ELF-1 (cell line): ENCODE data around the gene RABGAP1L.

ENCODE experiments used
- DNase-seq: peaks from one replicate; pipeline ENCODE4 v3.0.0-alpha.2; 2016; ENCODE audit warnings: low read depth, low spot score

The RABGAP1L gene

DNA sequence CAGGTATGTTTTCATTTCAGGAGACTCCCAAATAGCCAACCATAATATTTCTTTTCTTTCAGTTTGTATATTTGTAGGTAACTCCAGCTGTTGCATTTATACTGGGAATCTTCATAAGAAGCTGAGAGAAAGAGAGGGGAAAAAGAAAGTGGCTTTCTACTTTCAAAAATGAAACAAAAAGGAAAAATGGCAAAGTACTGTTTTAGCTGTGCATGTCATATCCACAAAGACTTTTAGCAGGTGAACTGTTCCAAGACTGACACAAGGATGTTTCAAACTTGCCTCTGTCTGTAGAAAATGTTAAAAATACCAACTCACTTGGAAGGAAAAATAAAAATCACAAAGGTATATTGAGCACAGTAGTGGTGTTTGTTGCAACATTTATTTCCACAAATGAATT lies 798.5 kb downstream of the RABGAP1L start:
- DNase-seq: no peak

DNA sequence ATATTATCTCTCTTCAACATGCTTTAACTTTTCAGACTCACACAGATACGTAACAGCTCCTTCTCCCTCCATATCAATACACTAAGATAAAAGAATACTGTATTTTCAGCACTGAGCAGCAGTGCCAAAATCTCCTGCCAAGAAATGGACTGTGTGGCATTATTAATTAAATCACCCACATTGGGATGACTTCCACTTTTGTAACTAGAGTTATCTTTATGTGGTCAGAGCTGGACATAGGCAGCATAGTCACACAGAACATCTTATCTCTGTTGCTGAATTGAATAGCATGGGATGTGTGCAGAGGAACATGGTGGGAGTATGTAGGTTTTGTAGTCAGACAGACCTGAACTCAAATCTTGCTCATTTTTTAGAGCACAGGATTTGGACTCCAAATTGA lies 799.1 kb downstream of the RABGAP1L start:
- no peak for DNase-seq

DNA sequence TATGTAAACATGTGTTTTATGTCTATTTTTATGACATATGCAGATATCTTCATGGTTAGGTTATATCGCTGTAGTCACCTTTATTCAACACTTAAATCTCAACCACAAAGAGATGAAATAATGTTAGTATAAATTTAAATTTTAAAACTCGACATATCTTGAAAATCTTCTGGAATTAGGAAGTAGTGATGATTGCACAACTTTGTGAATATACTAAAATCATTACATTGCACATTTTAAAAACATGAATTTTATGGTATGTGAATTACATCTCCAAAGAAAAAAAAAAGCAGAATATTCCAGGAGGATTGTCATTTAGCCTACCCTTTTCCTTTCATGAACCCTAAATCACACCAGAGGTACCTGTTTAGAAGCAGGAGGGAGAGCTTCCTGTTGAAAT lies 801.0 kb downstream of the RABGAP1L start:
- DNase-seq: no peak

DNA sequence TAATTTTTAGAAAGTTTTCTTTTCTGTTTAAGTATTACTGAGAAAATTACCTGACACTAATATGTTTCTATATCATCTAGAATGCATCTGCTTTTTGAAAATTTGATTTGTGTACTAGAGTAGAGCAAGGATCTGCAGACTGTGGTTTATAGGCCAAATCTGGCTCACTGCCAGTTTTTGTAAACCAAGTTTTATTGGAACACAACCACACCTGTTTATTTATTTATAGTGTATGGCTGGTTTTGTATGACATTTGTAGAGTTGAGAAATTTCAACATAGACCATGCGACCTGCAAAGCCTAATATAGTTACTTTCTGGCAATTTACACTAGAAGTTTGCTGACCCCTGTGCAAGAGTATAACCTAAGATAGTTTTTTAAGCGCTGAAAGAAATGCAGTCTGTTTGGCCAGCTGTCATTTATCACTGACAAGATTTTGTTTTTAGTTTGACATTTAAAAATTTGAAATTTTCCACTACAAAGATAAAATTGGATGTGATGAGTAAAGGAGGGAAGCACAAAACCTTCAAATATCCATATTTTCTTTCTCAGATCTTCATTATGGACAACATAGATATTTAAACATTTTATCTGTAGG lies 804.3 kb downstream of the RABGAP1L start:
- no peak for DNase-seq

DNA sequence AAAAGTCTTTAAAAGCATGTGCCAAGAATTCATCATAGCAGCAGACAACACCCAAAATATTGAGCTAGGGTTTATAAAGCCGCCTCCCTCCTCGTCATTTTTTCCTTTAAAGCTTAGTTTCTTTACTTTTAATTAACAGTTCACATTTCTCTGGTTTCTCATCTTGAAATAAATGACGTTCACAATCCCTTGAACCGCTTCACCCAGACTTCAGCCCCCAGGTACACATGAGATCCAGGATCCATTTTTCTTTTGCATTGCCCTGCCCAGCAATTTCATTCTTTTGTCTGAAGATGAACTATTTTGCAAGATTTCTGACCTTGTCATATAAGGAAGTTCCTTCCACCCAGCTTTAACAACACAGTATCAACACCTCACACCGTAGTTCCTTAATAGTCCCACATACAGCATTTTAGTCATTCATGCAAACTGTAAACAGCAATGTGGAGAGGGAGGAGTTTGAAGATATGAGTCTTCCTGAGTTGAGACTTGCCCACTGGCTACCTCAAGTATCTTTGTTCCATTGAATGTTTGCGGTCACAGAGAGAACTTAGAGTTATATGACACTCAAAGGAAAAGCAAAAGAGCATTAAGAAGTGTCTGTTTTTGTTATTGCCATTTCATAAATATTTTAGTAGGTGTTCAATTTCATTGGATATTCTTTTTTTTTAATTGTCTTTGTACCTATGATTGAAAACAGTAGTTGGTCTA lies 805.1 kb downstream of the RABGAP1L start:
- DNase-seq: no peak

- no peak for DNase-seq
Measured at GRCh38 chr1:174964972-174965361, 805.6 kb downstream of the RABGAP1L start.

DNA sequence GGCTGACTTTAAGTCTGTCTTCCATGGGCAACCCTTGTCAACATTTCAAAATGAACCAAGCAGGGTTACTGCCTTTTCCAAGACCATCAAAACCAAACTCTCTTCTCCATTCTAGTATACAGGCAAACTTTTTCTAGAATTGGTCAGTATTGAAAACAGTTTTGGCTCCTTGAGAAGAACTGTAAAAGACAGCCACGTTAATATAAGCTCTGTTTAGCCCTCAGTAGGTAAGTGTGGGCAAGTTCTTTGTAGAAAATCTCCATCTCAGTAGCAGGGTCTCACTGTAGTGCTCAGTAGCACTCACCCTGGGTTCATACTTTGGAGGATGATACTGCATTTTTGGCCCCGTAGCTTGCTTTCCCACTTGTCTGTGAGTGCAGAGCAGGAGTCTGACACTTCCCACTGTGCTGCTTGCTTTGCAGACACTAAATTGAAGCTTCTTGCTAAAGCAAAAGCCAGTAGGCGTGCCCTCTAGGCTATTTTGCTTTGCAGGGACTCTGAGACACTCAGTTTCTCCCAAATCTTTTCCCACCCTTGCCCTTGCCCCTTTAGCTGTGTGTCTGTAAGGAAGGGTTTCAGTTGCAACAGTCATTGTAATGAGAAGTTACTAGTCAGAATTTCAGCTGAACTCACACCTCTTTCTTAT lies 806.2 kb downstream of the RABGAP1L start:
- peak; percentile 40 for DNase-seq

GRCh38 chr1:174966008-174966572 lies 806.8 kb downstream of the RABGAP1L start:
- no peak for DNase-seq

GRCh38 chr1:174967845-174968705 lies 808.8 kb downstream of the RABGAP1L start:
- DNase-seq: no peak

GRCh38 chr1:174968750-174969244 lies 809.5 kb downstream of the RABGAP1L start:
- DNase-seq: no peak

- DNase-seq: no peak
Measured at GRCh38 chr1:174969977-174970376, 810.7 kb downstream of the RABGAP1L start.

DNA sequence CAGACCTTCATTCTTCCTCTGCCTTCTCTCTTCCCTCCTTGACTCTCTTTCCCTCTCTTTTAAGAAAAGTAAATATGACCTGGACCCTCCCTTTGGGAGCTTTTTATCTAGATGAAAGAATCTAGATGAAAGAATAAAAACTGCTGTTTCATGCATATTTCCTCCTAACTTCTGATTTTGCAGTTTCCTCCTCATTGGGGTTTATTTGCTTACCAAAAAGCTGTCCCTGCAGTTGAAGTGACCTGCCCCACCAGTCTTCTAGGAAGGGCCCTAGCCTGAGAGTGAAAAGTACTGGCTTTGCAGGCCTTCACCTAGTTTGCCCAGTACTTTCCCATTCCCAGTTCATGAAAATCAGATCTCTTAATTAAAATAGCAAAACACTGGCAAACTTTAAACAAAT lies 812.1 kb downstream of the RABGAP1L start:
- no peak for DNase-seq

GRCh38 chr1:174971902-174972301 lies 812.6 kb downstream of the RABGAP1L start:
- DNase-seq: no peak

DNA sequence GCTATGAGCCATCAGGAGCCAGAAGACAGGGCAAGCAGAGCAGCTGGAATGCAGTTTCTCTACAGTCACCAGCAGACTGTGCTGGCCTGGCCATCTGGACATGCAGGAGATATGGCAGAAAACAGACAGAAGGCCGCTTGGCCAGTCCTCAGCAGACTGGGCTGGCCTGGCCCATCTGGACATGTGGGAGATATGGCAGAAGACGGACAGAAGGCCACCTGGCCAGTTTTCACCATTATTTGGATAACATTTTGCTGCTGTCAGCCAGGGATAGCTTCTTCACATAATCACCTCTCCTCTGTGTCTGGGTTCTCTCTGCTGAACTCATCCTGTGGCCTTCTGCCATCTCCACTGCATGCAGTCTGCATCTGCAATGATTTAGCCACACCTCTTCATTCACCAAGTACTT lies 815.4 kb downstream of the RABGAP1L start:
- DNase-seq: no peak

- DNase-seq: no peak
Measured at GRCh38 chr1:174975764-174976163, 816.4 kb downstream of the RABGAP1L start.

DNA sequence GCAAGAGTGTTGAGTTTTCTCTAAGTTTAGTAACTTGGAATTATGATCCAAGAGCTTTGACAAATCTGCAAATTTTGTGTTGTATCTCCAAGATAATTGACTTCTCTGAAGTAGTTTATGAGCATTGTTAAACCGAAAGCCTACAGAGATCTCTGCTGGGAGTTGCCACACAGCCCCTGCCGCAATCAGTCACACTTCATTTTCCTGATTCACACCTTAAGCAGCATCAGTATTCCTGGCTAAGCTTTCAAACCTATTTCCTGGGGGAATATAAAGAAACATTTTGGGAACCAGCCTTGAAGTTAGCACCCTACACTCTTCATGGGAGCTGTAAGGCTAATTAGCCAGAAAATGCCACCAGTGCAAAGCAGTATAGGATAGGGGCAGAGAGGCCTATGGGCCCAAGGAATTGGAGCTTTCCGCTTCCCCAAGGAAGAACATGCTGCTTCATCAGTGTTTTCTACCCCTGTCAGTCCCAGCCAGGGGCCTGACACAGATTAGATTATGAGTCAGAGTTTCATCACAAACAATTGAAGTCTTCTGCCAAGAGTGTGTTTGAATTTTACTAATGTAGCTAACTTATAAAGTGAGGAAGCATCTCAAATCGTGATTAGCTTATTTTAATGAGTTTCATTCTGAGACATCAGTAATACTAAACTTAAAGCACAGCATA lies 817.3 kb downstream of the RABGAP1L start:
- no peak for DNase-seq

- DNase-seq: peak; percentile 13
Measured at GRCh38 chr1:174982971-174983689, 823.8 kb downstream of the RABGAP1L start.

DNA sequence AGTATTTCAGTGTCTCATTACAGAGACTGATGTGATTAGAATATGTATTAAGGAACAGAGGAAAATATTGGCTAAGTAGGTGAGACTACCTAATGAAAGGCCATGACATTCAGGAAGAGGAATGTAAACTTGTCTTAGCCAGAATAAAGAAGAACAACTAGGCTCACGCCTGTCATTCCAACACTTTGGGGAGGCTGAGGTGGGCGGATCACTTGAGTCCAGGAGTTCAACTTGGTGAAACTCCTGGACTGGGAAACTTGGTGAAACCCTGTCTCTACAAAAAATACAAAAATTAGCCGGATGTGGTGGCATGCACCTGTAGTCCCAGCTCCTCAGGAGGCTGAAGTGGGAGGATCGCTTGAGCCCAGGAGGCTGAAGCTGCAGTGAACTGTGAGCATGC lies 825.6 kb downstream of the RABGAP1L start:
- DNase-seq: no peak

DNA sequence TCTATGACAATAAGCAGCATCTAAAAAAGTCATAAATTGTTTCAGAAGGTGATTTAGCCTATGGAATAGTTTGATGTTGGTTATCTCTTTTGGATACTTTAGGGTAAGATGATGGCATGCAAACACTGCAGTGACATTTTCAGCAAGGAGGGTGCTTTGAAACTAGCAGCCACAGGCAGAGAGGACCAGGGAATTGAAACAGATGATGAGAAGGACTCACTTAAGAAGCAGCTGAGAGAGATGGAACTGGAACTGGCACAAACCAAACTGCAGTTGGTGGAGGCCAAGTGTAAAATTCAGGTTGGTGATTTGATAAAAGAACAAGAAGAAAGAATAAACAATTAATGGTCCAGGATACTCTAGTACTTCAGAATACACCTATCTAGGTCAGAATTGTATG lies 829.2 kb downstream of the RABGAP1L start:
- DNase-seq: no peak

GRCh38 chr1:174988986-174989385 lies 829.7 kb downstream of the RABGAP1L start:
- DNase-seq: no peak
